Peyer's patch (tissue), 4 donors: ENCODE results near the gene SYDE1.

ENCODE experiments used
- CTCF ChIP-seq, 6 experiments: fragments of 450-650 bp in 4 of 6; fragments of 200-600 bp in 2 of 6; sonication (generic) in 1 of 6; IDR thresholded peaks; one replicate each; pipeline ENCODE4 v1.5.1; 2017 to 2019; ENCODE audit warnings: antibody characterized with exemption in 6 of 6, mild to moderate bottlenecking in 3 of 6, moderate library complexity in 1 of 6
- POLR2A ChIP-seq, 2 donors: fragments of 450-650 bp; IDR thresholded peaks; one replicate each; pipeline ENCODE4 v1.5.1; 2017; ENCODE audit warnings: antibody characterized with exemption in 2 of 2, mild to moderate bottlenecking in 2 of 2, moderate library complexity in 2 of 2

- TF ChIP-seq CTCF (IDR thresholded peaks at IDR 0.05) (no peak), POLR2A (IDR thresholded peaks at IDR 0.05) (no peak)
These were observed at the start of gene SYDE1 for GRCh38 chr19:15107061-15108010.
